B cell (primary cell): Measurements from ENCODE around the gene SLC7A5.

ENCODE experiments used
- EZH2 ChIP-seq: IDR thresholded peaks from 2 replicates; pipeline ENCODE4 v1.6.1; 2012; ENCODE audit warnings: borderline replicate concordance, low read depth, mild to moderate bottlenecking, moderate library complexity, low read length; ENCODE audit not compliant: insufficient read depth, poor library complexity, severe bottlenecking
- TF ChIP-seq, protein P1 (sequence below): fragments of 200-600 bp; IDR thresholded peaks from one replicate; pipeline ENCODE4 v1.8.0; 2022; ENCODE audit warnings: antibody characterized with exemption, mild to moderate bottlenecking

DNA sequence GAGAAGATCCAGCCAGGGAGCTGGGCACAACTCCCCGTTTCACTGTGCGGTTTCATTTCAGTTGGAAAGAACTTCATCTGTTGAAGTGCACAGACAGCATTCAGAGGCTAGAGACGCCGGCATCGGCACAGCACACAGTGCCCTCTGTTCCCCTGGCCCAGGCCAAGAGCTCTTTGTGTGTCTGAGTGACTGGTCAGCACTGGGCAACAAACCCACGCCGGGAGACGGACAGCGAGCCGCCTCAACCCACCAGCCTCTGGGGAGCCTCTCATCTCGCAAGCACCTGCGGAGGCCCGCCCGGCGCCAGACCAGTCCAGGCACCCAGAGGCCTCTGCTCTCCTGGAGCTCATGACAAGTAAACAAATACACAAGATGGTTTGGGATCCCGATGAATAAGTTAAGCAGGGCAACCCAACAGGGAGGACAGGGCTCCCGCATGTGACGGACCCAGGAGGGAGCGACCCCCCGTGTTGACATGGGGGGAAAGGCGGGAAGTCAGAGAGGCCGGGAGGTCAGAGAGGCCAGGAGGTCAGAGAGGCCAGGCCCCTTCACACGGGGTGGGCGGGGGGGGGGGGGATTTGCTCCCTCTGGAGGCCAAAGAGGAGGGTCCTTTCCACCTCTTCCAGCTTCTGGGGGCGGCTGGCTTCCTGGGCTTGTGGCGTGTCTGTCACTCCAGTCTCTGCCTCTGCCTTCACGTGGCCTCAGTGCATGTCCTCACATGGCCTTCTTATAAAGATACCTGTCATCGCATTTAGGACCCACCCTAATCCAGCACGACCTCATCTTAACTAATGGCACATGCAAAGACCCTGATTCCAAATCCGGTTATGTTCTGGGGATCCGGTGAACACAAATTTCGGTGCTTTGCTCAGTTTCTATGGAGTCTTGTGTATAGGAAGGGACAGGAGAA lies 77.8 kb downstream of the SLC7A5 start:
- TF ChIP-seq, protein P1, sequence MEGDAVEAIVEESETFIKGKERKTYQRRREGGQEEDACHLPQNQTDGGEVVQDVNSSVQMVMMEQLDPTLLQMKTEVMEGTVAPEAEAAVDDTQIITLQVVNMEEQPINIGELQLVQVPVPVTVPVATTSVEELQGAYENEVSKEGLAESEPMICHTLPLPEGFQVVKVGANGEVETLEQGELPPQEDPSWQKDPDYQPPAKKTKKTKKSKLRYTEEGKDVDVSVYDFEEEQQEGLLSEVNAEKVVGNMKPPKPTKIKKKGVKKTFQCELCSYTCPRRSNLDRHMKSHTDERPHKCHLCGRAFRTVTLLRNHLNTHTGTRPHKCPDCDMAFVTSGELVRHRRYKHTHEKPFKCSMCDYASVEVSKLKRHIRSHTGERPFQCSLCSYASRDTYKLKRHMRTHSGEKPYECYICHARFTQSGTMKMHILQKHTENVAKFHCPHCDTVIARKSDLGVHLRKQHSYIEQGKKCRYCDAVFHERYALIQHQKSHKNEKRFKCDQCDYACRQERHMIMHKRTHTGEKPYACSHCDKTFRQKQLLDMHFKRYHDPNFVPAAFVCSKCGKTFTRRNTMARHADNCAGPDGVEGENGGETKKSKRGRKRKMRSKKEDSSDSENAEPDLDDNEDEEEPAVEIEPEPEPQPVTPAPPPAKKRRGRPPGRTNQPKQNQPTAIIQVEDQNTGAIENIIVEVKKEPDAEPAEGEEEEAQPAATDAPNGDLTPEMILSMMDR: no peak
- no peak for TF ChIP-seq EZH2
